HepG2 (cell line): Measurements from ENCODE around the gene VPS54. TPM values are rescaled to one million over a fixed set of nuclear protein-coding genes. Genes with fewer than 3 reads are reported as not detected.
A peak's percentile ranks its signal among the peaks of the same experiment; 100 is the strongest.

Experiments used
- ATF4 ChIP-seq, 2 experiments: fragments of 450-650 bp in 1 of 2; sonication (generic) in 1 of 2; formaldehyde crosslinking; IDR thresholded peaks; 2 replicates each; pipeline versions ENCODE4 v1.5.0 to v1.8.0; 2020 to 2022; ENCODE audit warnings: mild to moderate bottlenecking in 1 of 2, missing genetic modification reagents in 1 of 2
- CBX5 ChIP-seq: sonication (generic); formaldehyde crosslinking; IDR thresholded peaks from 2 replicates; pipeline ENCODE4 v1.4.0; 2020; ENCODE audit warnings: missing genetic modification reagents, borderline replicate concordance
- FOSL1 ChIP-seq: sonication (generic); formaldehyde crosslinking; IDR thresholded peaks from 2 replicates; pipeline ENCODE4 v1.9.0; 2021; ENCODE audit warnings: missing genetic modification reagents, borderline replicate concordance
- JUN ChIP-seq: sonication (generic); formaldehyde crosslinking; IDR thresholded peaks from 2 replicates; pipeline ENCODE4 v1.4.0; 2020; ENCODE audit warnings: mild to moderate bottlenecking, missing genetic modification reagents
- KAT7 ChIP-seq: IDR thresholded peaks from 2 replicates; pipeline ENCODE4 v1.6.1; 2018; ENCODE audit warnings: borderline replicate concordance, missing compliant biosample characterization
- MLXIP ChIP-seq: sonication (generic); formaldehyde crosslinking; IDR thresholded peaks from 2 replicates; pipeline ENCODE4 v1.9.0; 2021; ENCODE audit warnings: missing genetic modification reagents, borderline replicate concordance
- PRPF4 ChIP-seq: fragments of 200-400 bp; formaldehyde crosslinking; IDR thresholded peaks from 2 replicates; pipeline ENCODE4 v1.6.1; 2016; ENCODE audit warnings: low read length, low read depth; ENCODE audit not compliant: poor library complexity, severe bottlenecking
- TBP ChIP-seq: sonication (generic); formaldehyde crosslinking; IDR thresholded peaks from 2 replicates; pipeline ENCODE4 v1.5.0; 2020; ENCODE audit warnings: missing genetic modification reagents
- THYN1 ChIP-seq: sonication (generic); formaldehyde crosslinking; IDR thresholded peaks from 2 replicates; pipeline ENCODE4 v1.8.1; 2023; ENCODE audit warnings: low read depth, mild to moderate bottlenecking, moderate library complexity, missing genetic modification reagents, borderline replicate concordance
- ZNF143 ChIP-seq: sonication (generic); formaldehyde crosslinking; IDR thresholded peaks from 2 replicates; pipeline ENCODE4 v1.4.0; 2020; ENCODE audit warnings: missing genetic modification reagents
- ZNF337 ChIP-seq: sonication (generic); formaldehyde crosslinking; IDR thresholded peaks from 2 replicates; pipeline ENCODE4 v1.5.1; 2020; ENCODE audit warnings: missing genetic modification reagents, low read depth, mild to moderate bottlenecking, borderline replicate concordance
- ZNF343 ChIP-seq: sonication (generic); formaldehyde crosslinking; IDR thresholded peaks from 2 replicates; pipeline ENCODE4 v1.4.0; 2020; ENCODE audit warnings: mild to moderate bottlenecking, missing genetic modification reagents
- ZNF772 ChIP-seq: sonication (generic); formaldehyde crosslinking; IDR thresholded peaks from 2 replicates; pipeline ENCODE4 v1.5.0; 2020; ENCODE audit warnings: mild to moderate bottlenecking, missing genetic modification reagents
- ZNF777 ChIP-seq: sonication (generic); formaldehyde crosslinking; IDR thresholded peaks from 2 replicates; pipeline ENCODE4 v1.4.0; 2020; ENCODE audit warnings: missing genetic modification reagents
- ZNF784 ChIP-seq: sonication (generic); formaldehyde crosslinking; IDR thresholded peaks from 2 replicates; pipeline ENCODE4 v1.5.1; 2020; ENCODE audit warnings: missing genetic modification reagents, mild to moderate bottlenecking, borderline replicate concordance
- polyA plus RNA-seq, 8 experiments: library from polyadenylated mRNA; depleted of rRNA in 3 of 8; stranded (reverse) in 7 of 8; unstranded in 1 of 8; fragments of >200 nt; fragmentation: Illumina TruSeq in 4 of 8; extraction: Trizol in 4 of 8; gene quantifications; 2 replicates each; pipeline versions ENCODE4 v1.2.1 to v1.2.3, GENCODE V29; 2011 to 2016; ENCODE audit warnings: low read depth in 4 of 8, missing spikeins in 1 of 8, mixed read lengths in 1 of 8; ENCODE audit not compliant: insufficient read depth in 1 of 8
- total RNA-seq, 5 experiments: library from RNA; depleted of rRNA; stranded (reverse); fragments of >200 nt; fragmentation: Illumina TruSeq; extraction: Trizol; gene quantifications; 2 replicates each; pipeline ENCODE4 v1.2.3, GENCODE V29; 2016; ENCODE audit warnings: low read depth in 1 of 5
- TF ChIP-seq, protein P1 (sequence below): sonication (generic); formaldehyde crosslinking; IDR thresholded peaks from 2 replicates; pipeline ENCODE4 v1.4.0; 2020; ENCODE audit warnings: mild to moderate bottlenecking, missing genetic modification reagents
- TF ChIP-seq, protein P2 (sequence below): IDR thresholded peaks from 2 replicates; pipeline ENCODE4 v1.6.1; 2016; ENCODE audit warnings: missing biosample characterization, missing genetic modification reagents, low read depth

VPS54 gene
- total and polyA plus RNA-seq, 2 of the 13 experiments (the other 11 are each of a cell fraction or from before 2014, with no cell fraction given): 64.7 to 77.5 TPM

DNA sequence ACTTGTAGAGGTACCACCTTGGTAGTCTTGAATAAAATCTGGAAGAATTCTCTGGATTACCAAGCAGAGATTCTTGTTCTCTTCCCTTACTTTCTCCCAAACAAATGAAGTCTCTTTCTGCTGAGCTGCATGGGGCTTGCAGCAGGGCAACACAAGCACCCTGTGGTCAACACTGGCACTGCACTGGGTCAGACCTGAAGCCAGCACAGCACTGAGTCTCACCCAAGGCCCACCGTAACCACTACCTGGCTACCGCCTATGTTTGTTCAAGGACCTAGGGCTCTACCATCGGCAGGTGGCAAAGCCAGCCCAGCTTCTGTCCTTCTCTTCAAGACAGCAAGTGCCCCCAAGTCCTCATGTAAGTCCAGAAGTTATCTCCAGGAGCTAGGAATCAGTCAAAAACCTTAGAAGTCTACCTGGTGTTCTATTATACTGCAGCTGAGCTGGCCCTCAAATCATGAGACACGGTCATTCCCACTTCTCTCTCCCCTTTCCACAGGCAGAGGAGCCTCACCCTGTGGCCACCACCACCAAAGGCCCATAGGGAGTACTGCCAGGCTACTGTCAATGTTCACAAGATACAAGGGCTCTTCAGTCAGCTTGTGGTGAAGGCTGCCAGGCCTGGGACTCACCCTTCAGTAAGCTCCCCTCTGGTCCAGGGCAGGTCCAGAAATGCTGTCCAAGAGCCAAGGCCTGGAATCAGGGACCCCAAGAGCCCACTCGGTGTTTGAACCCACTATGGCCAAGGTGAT is 18.4 kb downstream of the VPS54 start (continued):
- TF ChIP-seq ATF4 (CRISPR knock-in tag; IDR thresholded peaks at IDR 0.05) (no peak), CBX5 (CRISPR knock-in tag) (peak; percentile 45; the same call in 1 of the 2 replicates), KAT7 (CRISPR knock-in tag) (0 out of 2 replicates have a peak, but pooled peaks have one; percentile 38), ZNF337 (CRISPR knock-in tag) (no peak), THYN1 (no peak), ZNF784 (no peak), PRPF4 (no peak), JUN (CRISPR knock-in tag) (no peak), ZNF772 (CRISPR knock-in tag) (no peak), FOSL1 (no peak), ZNF143 (CRISPR knock-in tag) (no peak), ZNF777 (CRISPR knock-in tag) (no peak), MLXIP (CRISPR knock-in tag) (no peak), ZNF343 (CRISPR knock-in tag) (no peak), TBP (CRISPR knock-in tag) (no peak)
- TF ChIP-seq, protein P1, sequence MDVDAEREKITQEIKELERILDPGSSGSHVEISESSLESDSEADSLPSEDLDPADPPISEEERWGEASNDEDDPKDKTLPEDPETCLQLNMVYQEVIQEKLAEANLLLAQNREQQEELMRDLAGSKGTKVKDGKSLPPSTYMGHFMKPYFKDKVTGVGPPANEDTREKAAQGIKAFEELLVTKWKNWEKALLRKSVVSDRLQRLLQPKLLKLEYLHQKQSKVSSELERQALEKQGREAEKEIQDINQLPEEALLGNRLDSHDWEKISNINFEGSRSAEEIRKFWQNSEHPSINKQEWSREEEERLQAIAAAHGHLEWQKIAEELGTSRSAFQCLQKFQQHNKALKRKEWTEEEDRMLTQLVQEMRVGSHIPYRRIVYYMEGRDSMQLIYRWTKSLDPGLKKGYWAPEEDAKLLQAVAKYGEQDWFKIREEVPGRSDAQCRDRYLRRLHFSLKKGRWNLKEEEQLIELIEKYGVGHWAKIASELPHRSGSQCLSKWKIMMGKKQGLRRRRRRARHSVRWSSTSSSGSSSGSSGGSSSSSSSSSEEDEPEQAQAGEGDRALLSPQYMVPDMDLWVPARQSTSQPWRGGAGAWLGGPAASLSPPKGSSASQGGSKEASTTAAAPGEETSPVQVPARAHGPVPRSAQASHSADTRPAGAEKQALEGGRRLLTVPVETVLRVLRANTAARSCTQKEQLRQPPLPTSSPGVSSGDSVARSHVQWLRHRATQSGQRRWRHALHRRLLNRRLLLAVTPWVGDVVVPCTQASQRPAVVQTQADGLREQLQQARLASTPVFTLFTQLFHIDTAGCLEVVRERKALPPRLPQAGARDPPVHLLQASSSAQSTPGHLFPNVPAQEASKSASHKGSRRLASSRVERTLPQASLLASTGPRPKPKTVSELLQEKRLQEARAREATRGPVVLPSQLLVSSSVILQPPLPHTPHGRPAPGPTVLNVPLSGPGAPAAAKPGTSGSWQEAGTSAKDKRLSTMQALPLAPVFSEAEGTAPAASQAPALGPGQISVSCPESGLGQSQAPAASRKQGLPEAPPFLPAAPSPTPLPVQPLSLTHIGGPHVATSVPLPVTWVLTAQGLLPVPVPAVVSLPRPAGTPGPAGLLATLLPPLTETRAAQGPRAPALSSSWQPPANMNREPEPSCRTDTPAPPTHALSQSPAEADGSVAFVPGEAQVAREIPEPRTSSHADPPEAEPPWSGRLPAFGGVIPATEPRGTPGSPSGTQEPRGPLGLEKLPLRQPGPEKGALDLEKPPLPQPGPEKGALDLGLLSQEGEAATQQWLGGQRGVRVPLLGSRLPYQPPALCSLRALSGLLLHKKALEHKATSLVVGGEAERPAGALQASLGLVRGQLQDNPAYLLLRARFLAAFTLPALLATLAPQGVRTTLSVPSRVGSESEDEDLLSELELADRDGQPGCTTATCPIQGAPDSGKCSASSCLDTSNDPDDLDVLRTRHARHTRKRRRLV (CRISPR knock-in tag): no peak
- TF ChIP-seq, protein P2, sequence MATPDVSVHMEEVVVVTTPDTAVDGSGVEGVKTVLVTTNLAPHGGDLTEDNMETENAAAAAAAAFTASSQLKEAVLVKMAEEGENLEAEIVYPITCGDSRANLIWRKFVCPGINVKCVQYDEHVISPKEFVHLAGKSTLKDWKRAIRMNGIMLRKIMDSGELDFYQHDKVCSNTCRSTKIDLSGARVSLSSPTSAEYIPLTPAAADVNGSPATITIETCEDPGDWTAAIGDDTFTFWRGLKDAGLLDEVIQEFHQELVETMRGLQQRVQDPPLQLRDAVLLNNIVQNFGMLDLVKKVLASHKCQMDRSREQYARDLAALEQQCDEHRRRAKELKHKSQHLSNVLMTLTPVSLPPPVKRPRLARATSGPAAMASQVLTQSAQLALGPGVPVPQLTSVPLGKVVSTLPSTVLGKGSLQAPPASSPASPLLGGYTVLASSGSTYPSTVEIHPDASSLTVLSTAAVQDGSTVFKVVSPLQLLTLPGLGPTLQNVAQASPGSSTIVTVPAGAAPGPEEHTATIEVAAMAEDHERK (CRISPR knock-in tag): no peak
